Thyroid gland (tissue), 4 donors: ENCODE measurements around the gene SLC26A3. TPM values are rescaled to one million over a fixed set of nuclear protein-coding genes. Genes with fewer than 3 reads are reported as not detected.

ENCODE experiments used
- DNase-seq, 2 donors: peaks; one replicate each; pipeline ENCODE4 v3.0.0-alpha.2; 2019
- H3K27ac ChIP-seq, 3 donors: fragments of 200-600 bp; sonication (generic); 1 replicate in 2 of 3; 2 replicates in 1 of 3; pipeline ENCODE4 v1.5.1; 2016 to 2019; ENCODE audit warnings: mild to moderate bottlenecking in 1 of 3, moderate library complexity in 1 of 3
- H3K27me3 ChIP-seq: fragments of 200-600 bp; sonication (generic); one replicate; pipeline ENCODE4 v1.5.1; 2019
- H3K36me3 ChIP-seq, 2 donors: fragments of 200-600 bp; sonication (generic); one replicate each; pipeline ENCODE4 v1.5.1; 2016 to 2019
- H3K4me1 ChIP-seq, 2 donors: fragments of 200-600 bp; sonication (generic); one replicate each; pipeline ENCODE4 v1.5.1; 2017 to 2019
- H3K4me3 ChIP-seq, 3 donors: fragments of 200-600 bp; sonication (generic); replicated peaks in 1 of 3; 1 replicate in 2 of 3; 2 replicates in 1 of 3; pipeline ENCODE4 v1.5.1; 2016; ENCODE audit warnings: mild to moderate bottlenecking in 1 of 3
- H3K9me3 ChIP-seq: fragments of 200-600 bp; sonication (generic); one replicate; pipeline ENCODE4 v1.5.1; 2017
- CTCF ChIP-seq, 6 experiments: fragments of 200-600 bp in 3 of 6; fragments of 450-650 bp in 3 of 6; sonication (generic) in 3 of 6; IDR thresholded peaks; one replicate each; pipeline ENCODE4 v1.5.1; 2016 to 2019; ENCODE audit warnings: antibody characterized with exemption in 6 of 6, mild to moderate bottlenecking in 2 of 6, inconsistent platforms in 1 of 6, moderate library complexity in 1 of 6
- POLR2A ChIP-seq, 2 donors: fragments of 450-650 bp; IDR thresholded peaks; one replicate each; pipeline ENCODE4 v1.6.1; 2017; ENCODE audit warnings: antibody characterized with exemption in 2 of 2, mild to moderate bottlenecking in 2 of 2, moderate library complexity in 1 of 2
- WGBS, 2 donors: methylation state at CpG; one replicate each; pipeline ENCODE4 v1.1.5; 2017; 5-methylcytosine and 5-hydroxymethylcytosine counted together
- intact Hi-C: fragments of 100-400 bp; cut with DNase I; formaldehyde crosslinking; loops from one replicate; pipeline ENCODE4 v1.15.1; 2023
- total RNA-seq, 4 donors: library from RNA; depleted of rRNA; stranded (reverse); fragments of >200 nt; gene quantifications; one replicate each; pipeline ENCODE4 v1.2.3, GENCODE V29; 2016

The SLC26A3 gene
- total RNA-seq, 4 donors from 2014 or later: 0.45 TPM; not detected in 3

- no peak overlapping the region for H3K27ac ChIP-seq
- no peaks in the 10 kb centered on the region for H3K9me3 ChIP-seq
- H3K27me3 ChIP-seq: no peaks in the 10 kb centered on the region
- H3K4me3 ChIP-seq: no peak overlapping the region
- no peaks in the 10 kb centered on the region for H3K36me3 ChIP-seq
- no peak for DNase-seq
- TF ChIP-seq POLR2A (IDR thresholded peaks at IDR 0.05): no peak
- no peak for TF ChIP-seq CTCF (IDR thresholded peaks at IDR 0.05)
- H3K4me1 ChIP-seq: no peaks in the 10 kb centered on the region
- 83 to 87% methylated on average over 1 of the region's 1 CpG for WGBS, 2 donors
- intact Hi-C loops: no loop called here
These were observed 34.1 kb upstream of the SLC26A3 start for GRCh38 chr7:107837145-107837512.

- Histone ChIP-seq H3K9me3 (no peaks in the 10 kb centered on the region), H3K4me3 (no peak overlapping the region), H3K27ac (no peak overlapping the region), H3K27me3 (no peaks in the 10 kb centered on the region), H3K4me1 (no peaks in the 10 kb centered on the region), H3K36me3 (no peaks in the 10 kb centered on the region)
- intact Hi-C loops: no loop called here
- no peak for DNase-seq
- TF ChIP-seq CTCF (IDR thresholded peaks at IDR 0.05): no peak
- no peak for TF ChIP-seq POLR2A (IDR thresholded peaks at IDR 0.05)
- WGBS, 2 donors: 73 to 79% methylated on average over 10 of the region's 10 CpGs
These were observed 33.5 kb upstream of the SLC26A3 start for GRCh38 chr7:107836237-107837144.

GRCh38 chr7:107834401-107834800 lies 31.4 kb upstream of the SLC26A3 start:
- DNase-seq: no peak
- intact Hi-C loops: no loop called here
- Histone ChIP-seq H3K4me3 (no peak overlapping the region), H3K36me3 (no peaks in the 10 kb centered on the region), H3K4me1 (no peaks in the 10 kb centered on the region), H3K27ac (no peak overlapping the region), H3K27me3 (no peaks in the 10 kb centered on the region), H3K9me3 (no peaks in the 10 kb centered on the region)
- 100% methylated on average over 1 of the region's 1 CpG for WGBS, 2 donors
- no peak for TF ChIP-seq POLR2A (IDR thresholded peaks at IDR 0.05)
- no peak for TF ChIP-seq CTCF (IDR thresholded peaks at IDR 0.05)

- no peaks in the 10 kb centered on the region for H3K36me3 ChIP-seq
- 86 to 94% methylated on average over 7 of the region's 7 CpGs for WGBS, 2 donors
- H3K27me3 ChIP-seq: no peaks in the 10 kb centered on the region
- DNase-seq: no peak
- TF ChIP-seq CTCF (IDR thresholded peaks at IDR 0.05): no peak
- TF ChIP-seq POLR2A (IDR thresholded peaks at IDR 0.05): no peak
- H3K4me1 ChIP-seq: no peaks in the 10 kb centered on the region
- no peak overlapping the region for H3K4me3 ChIP-seq
- no peaks in the 10 kb centered on the region for H3K9me3 ChIP-seq
- H3K27ac ChIP-seq: no peak overlapping the region
- intact Hi-C loops: no loop called here
These were observed 30.7 kb upstream of the SLC26A3 start for GRCh38 chr7:107833684-107834106.

GRCh38 chr7:107830420-107830819 lies 27.4 kb upstream of the SLC26A3 start:
- 91 to 96% methylated on average over 3 of the region's 3 CpGs for WGBS, 2 donors
- no peak for TF ChIP-seq POLR2A (IDR thresholded peaks at IDR 0.05)
- no peak for TF ChIP-seq CTCF (IDR thresholded peaks at IDR 0.05)
- intact Hi-C loops: no loop called here
- Histone ChIP-seq H3K4me3 (no peak overlapping the region), H3K27ac (no peak overlapping the region), H3K4me1 (no peaks in the 10 kb centered on the region), H3K27me3 (no peaks in the 10 kb centered on the region), H3K9me3 (no peaks in the 10 kb centered on the region), H3K36me3 (no peaks in the 10 kb centered on the region)
- no peak for DNase-seq
